Activated naive CD4-positive, alpha-beta T cell treated with anti-CD3 and anti-CD28 coated beads, Interleukin-2, amount 50 U/mL, for 24 hours (primary cell): ENCODE data around the gene KRTAP4-12.
"Not testable (repeated sequence)": the region's sequence is repeated elsewhere in the genome, so short reads cannot be mapped to it uniquely, and the experiment has no call there.

Experiments
- H3K27ac Mint-ChIP-seq: one replicate; pipeline ENCODE4 v1.8.0; 2021; ENCODE audit warnings: mild to moderate bottlenecking, mixed read lengths
- H3K27me3 Mint-ChIP-seq: one replicate; pipeline ENCODE4 v1.8.0; 2021; ENCODE audit warnings: mixed read lengths
- H3K36me3 Mint-ChIP-seq: one replicate; pipeline ENCODE4 v1.8.0; 2021; ENCODE audit warnings: mixed read lengths
- H3K4me1 Mint-ChIP-seq: one replicate; pipeline ENCODE4 v1.8.0; 2021; ENCODE audit warnings: mixed read lengths
- H3K4me3 Mint-ChIP-seq: one replicate; pipeline ENCODE4 v1.8.0; 2021; ENCODE audit warnings: mild to moderate bottlenecking, mixed read lengths
- H3K9me3 Mint-ChIP-seq: one replicate; pipeline ENCODE4 v1.8.0; 2021; ENCODE audit warnings: mixed read lengths

KRTAP4-12 gene

DNA sequence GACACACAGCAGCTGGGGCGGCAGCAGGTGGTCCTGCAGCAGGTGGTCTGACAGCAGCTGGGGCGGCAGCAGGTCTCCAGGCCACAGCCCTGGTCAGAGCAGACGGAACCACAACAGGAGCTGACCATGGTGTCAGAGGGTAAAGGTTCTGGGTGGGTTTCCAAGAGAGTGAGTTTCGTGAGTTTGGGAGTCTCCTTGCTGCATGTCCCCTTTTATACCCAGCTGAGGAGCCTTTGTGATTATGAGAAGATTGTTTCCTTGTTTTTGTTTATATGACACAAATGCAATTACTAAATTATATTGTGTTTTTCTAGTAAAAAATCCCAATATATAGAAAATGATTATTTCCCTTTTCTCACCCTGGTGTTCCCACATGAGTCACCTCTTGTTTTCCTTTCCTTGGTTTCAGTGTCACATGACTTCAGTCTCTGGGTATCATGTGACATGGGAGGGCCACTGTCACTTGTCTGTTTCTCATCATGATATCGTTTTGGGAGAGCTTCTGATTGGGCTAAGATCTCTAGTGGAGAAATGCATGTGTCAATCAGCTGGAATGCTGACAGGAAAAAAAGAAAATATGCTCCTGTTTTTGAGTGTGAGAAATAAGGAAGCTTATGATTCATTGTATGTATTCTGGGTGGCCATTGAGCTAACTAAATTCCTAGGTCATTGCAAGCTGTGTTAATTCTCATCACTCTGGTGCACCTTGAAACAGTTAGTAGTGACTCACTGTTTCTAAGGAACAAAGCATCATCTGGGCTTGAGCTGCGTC, 16.6 kb upstream of the KRTAP4-12 start, which contains the start of gene KRTAP4-6:
KRTAP4-6 (minus strand) TSS at position 185 of the 772 bp plus-strand sequence; CDS start at position 128, 57 bp downstream.
- Mint-ChIP-seq H3K9me3 (peaks cover 20% of the 10 kb centered on the region), H3K4me3 (no peak within 1 kb of the TSS), H3K36me3 (peaks cover 14% of the 10 kb centered on the region), H3K27ac (no peak within 1 kb of the TSS), H3K27me3 (no peaks in the 10 kb centered on the region), H3K4me1 (no peaks in the 10 kb centered on the region)

DNA sequence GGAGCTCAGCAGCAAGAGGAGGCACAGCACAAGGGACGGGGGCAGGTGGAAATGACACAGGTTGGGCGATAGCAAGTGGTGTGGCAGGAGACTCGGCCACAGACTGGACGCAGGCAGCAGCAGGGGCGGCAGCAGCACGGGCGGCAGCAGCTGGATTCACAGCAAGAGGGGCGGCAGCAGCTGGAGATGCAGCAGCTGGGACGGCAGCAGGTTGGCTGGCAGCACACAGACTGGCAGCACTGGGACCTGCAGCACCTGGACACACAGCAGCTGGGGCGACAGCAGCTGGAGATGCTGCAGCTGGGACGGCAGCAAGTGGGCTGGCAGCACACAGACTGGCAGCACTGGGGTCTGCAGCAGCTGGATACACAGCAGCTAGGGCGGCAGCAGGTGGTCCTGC, 15.9 kb upstream of the KRTAP4-12 start:
- not testable (repeated sequence) for H3K27ac Mint-ChIP-seq, H3K4me1 Mint-ChIP-seq, H3K27me3 Mint-ChIP-seq, H3K4me3 Mint-ChIP-seq
- Mint-ChIP-seq H3K36me3 (peaks cover 12% of the 10 kb centered on the region), H3K9me3 (peaks cover 20% of the 10 kb centered on the region)

- Mint-ChIP-seq H3K27me3 (no peaks in the 10 kb centered on the region), H3K27ac (no peak overlapping the region), H3K4me1 (peaks cover 38% of the 10 kb centered on the region), H3K36me3 (peaks cover 2% of the 10 kb centered on the region), H3K9me3 (peaks cover 2% of the 10 kb centered on the region), H3K4me3 (no peak overlapping the region)
Measured at GRCh38 chr17:41133880-41134735, 10.1 kb upstream of the KRTAP4-12 start.

GRCh38 chr17:41131979-41132378, 8.0 kb upstream of the KRTAP4-12 start:
- Mint-ChIP-seq H3K27ac (no peak overlapping the region), H3K36me3 (no peaks in the 10 kb centered on the region), H3K9me3 (peaks cover 9% of the 10 kb centered on the region), H3K4me1 (peaks cover 44% of the 10 kb centered on the region), H3K4me3 (no peak overlapping the region), H3K27me3 (no peaks in the 10 kb centered on the region)

DNA sequence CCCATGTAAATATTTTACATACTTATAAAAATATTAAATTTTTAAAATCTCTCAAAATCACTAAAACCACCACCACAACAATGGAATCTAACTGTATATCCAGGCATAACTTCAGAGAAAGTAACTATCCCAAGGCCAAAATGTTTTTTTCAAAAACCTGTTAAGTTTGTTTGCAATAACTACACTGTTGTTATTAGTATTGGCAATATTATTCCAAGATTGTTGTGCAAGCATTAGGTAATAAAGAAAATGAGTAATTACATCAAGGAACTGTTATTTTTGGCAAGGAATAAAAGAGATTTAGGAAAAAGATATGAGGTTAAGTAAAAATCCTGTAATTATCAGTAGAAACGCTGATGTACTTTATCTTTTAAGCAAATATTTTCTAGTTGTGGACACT, 3.4 kb upstream of the KRTAP4-12 start:
- Mint-ChIP-seq H3K4me1 (peaks cover 71% of the 10 kb centered on the region), H3K9me3 (peaks cover 9% of the 10 kb centered on the region), H3K4me3 (no peak overlapping the region), H3K36me3 (peaks cover 2% of the 10 kb centered on the region), H3K27me3 (no peaks in the 10 kb centered on the region), H3K27ac (no peak overlapping the region)

DNA sequence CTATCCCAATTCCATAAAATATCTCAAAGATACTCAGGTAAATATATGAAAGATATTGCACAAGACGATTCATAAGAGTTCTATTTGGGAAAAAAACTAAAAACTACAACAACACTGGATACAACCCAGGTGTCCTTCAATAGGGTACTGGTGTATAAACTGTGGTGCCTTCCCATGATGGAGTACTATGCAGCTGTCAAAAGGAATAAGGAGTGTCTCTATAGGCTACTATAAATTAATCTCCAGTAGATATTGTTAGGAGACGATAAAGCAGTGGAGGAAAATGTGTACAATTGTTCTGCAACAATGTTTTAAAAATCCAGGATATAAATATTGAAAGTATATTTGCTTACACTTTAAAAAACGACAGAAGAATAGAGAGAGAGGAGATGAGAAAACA, 2.4 kb upstream of the KRTAP4-12 start:
- Mint-ChIP-seq H3K4me1 (peaks cover 63% of the 10 kb centered on the region), H3K9me3 (peaks cover 9% of the 10 kb centered on the region), H3K27me3 (no peaks in the 10 kb centered on the region), H3K4me3 (peak overlapping the region; percentile 28), H3K36me3 (peaks cover 2% of the 10 kb centered on the region), H3K27ac (peak overlapping the region; percentile 46)

DNA sequence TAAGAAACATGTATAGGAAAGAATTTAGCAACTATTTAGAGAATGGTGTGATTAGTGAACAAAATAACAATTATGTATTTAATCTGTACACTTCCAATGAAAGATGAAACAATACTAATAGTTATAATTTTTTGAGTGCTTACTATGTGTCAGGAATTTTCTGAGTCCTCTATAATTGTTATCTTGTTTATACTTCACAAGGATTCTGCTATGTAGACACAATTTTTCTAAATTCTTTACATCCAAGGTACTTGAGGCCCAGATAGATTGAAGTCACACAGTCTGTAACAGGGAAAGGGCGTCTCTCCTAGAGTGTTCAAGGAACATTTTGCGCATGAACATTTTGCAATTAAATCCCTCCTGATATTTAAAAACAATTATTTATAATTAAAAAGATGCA, 1.1 kb upstream of the KRTAP4-12 start:
- H3K27ac Mint-ChIP-seq, result no peak overlapping the region
- H3K36me3 Mint-ChIP-seq, result peaks cover 2% of the 10 kb centered on the region
- H3K4me1 Mint-ChIP-seq, result peaks cover 67% of the 10 kb centered on the region
- no peaks in the 10 kb centered on the region for H3K27me3 Mint-ChIP-seq
- no peak overlapping the region for H3K4me3 Mint-ChIP-seq
- peaks cover 9% of the 10 kb centered on the region for H3K9me3 Mint-ChIP-seq

- Mint-ChIP-seq H3K4me1 (peaks cover 62% of the 10 kb centered on the region), H3K4me3 (peak overlapping the region; percentile 72), H3K27ac (peak overlapping the region; percentile 86)
- H3K36me3 Mint-ChIP-seq, H3K9me3 Mint-ChIP-seq, H3K27me3 Mint-ChIP-seq: not testable (repeated sequence)
Measured at GRCh38 chr17:41123292-41123990, 541 bp downstream of the KRTAP4-12 start.

DNA sequence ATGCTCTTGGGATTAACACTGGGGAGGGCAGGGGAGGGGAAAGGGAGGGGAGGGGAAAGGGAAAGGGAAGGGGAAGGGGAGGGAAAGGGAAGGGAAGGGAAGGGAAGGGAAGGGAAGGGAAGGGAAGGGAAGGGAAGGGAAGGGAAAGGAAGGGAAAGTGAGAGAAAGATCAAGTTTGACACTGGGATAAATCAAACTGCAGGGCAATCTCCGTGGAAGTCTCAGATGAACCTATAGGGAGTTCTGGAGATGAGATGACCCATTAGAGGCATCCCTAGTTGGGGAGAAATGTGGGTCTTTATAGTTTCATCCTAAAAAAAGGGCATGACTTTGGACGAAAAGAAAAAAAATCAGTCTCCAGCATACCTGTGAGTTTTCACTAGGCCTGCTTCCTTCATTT, 2.2 kb downstream of the KRTAP4-12 start:
- no peaks in the 10 kb centered on the region for H3K9me3 Mint-ChIP-seq
- peak overlapping the region; percentile 30 for H3K27ac Mint-ChIP-seq
- peaks cover 70% of the 10 kb centered on the region for H3K4me1 Mint-ChIP-seq
- no peaks in the 10 kb centered on the region for H3K27me3 Mint-ChIP-seq
- H3K4me3 Mint-ChIP-seq, result no peak overlapping the region
- peaks cover 2% of the 10 kb centered on the region for H3K36me3 Mint-ChIP-seq

DNA sequence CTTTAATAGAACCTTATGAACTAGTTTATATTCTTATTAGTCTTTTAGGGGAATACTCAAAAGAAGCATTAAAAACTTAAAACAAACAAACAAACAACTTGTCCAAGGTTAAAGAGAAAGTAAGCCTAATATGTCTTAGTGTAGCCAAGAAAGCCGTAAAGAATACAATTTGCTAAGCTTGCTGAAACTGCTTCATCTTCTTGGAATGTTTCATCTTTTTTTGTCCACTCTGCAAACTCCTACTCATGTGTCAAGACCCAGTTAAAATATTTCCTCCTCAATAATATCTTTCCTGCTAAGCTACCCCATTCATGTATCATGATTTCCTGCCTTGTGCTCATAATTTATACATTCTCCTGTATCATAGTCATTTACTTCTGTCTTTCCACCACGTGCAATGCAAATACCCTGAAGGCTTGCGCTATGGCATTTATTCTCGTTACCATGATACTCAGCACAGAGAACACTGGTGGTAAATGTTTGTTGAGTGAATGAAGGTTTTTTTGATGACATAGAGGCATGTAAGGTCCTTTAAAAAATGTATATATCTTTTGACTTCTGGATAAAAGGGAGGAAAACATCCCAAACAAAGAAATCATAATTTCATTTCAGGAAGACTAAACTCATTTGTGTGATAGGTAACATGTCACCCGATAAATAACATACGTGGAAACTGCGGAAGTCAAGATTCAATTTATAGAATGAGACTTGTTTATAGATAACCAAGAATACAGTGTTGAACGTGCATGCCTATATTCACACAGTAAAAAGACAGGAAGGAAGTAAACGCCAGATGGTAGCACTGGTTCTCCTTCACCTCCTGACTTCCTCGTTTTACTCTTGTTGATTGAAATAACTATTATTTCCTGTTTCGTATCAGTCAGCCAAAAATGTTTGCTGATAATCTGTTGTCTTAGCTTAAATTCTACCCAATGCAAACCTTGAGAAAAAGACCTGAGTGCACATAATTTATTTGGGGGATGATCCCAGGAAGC, 4.0 kb downstream of the KRTAP4-12 start:
- not testable (repeated sequence) for H3K9me3 Mint-ChIP-seq, H3K36me3 Mint-ChIP-seq, H3K27me3 Mint-ChIP-seq
- Mint-ChIP-seq H3K27ac (peak overlapping the region; percentile 46), H3K4me3 (peak overlapping the region; percentile 38), H3K4me1 (peaks cover 55% of the 10 kb centered on the region)

DNA sequence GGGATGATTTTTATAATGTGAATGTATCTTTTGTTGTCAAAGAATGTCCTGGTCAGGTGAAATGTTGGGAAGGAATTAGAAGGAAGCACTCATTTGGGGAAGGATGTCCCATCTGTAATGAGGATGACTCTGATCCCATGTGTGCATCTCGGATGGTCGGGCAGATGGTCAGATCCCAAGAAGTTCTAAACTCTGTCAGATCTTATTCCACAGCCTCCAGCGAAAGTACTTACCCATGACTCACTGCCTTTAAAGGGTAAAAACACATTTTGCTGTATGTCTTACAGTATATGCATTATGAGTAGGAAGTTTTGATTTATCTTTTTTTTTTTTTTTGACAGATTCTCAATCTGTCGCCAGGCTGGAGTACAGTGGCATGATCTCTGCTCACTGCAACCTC, 5.3 kb downstream of the KRTAP4-12 start:
- Mint-ChIP-seq H3K27ac (no peak overlapping the region), H3K27me3 (no peaks in the 10 kb centered on the region), H3K36me3 (no peaks in the 10 kb centered on the region), H3K9me3 (no peaks in the 10 kb centered on the region), H3K4me3 (no peak overlapping the region), H3K4me1 (peaks cover 44% of the 10 kb centered on the region)

DNA sequence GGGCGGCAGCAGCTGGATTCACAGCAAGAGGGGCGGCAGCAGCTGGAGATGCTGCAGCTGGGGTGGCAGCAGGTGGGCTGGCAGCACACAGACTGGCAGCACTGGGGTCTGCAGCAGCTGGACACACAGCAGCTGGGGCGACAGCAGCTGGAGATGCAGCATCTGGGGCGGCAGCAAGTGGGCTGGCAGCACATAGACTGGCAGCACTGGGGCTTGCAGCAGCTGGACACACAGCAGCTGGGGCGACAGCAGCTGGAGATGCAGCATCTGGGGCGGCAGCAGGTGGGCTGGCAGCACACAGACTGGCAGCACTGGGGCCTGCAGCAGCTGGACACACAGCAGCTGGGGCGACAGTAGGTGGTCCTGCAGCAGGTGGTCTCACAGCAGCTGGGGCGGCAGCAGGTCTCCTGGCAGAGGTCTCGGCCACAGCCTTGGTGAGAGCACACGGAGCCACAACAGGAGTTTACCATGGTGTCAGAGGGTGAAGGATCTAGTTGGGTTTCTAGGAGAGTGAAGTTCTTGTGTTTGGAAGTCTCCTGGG, 6.1 kb downstream of the KRTAP4-12 start, which contains the start of gene KRTAP4-11:
KRTAP4-11 (minus strand) TSS at position 528 of the 541 bp plus-strand sequence; CDS start at position 470, 58 bp downstream.
- H3K27ac Mint-ChIP-seq, result peak within 1 kb of the TSS; percentile 59
- H3K4me1 Mint-ChIP-seq, result peaks cover 37% of the 10 kb centered on the region
- not testable (repeated sequence) for H3K27me3 Mint-ChIP-seq, H3K9me3 Mint-ChIP-seq, H3K4me3 Mint-ChIP-seq, H3K36me3 Mint-ChIP-seq

DNA sequence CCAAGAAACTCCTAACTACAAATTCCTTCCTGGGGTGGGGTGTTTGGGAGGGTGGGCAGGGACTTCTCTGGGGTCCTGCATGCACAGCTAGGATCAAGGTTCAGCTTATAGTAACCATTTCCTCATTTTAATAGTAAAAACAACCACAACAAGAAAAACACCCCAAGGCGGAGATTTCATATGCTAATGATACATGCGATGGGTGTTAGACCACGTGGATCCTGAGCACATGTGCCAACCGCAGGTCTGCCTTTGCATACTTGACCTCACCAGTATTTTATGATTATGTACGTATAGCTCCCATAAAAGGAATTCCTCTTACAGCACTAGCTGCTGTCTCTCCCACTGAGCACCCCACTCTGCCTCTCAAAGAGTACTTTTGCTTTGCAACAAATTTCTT, 7.7 kb downstream of the KRTAP4-12 start:
- Mint-ChIP-seq H3K27ac (no peak overlapping the region), H3K9me3 (no peaks in the 10 kb centered on the region), H3K36me3 (peaks cover 2% of the 10 kb centered on the region), H3K4me1 (peaks cover 30% of the 10 kb centered on the region), H3K4me3 (no peak overlapping the region), H3K27me3 (no peaks in the 10 kb centered on the region)

GRCh38 chr17:41111151-41111885, 12.7 kb downstream of the KRTAP4-12 start:
- peaks cover 8% of the 10 kb centered on the region for H3K4me1 Mint-ChIP-seq
- peaks cover 4% of the 10 kb centered on the region for H3K36me3 Mint-ChIP-seq

More at GRCh38 chr17:41111151-41111885, 12.7 kb downstream of the KRTAP4-12 start:
- Mint-ChIP-seq H3K9me3 (no peaks in the 10 kb centered on the region), H3K27me3 (no peaks in the 10 kb centered on the region), H3K4me3 (no peak overlapping the region), H3K27ac (peak overlapping the region; percentile 18)
